T47D (cell line): ENCODE data around the gene PERP.
"Not testable (repeated sequence)": the region's sequence is repeated elsewhere in the genome, so short reads cannot be mapped to it uniquely, and the experiment has no call there.

Experiments used
- DNase-seq, 2 experiments: peaks; one replicate each; pipeline versions ENCODE4 v3.0.0 to v3.0.0-alpha.2; 2011 to 2012; ENCODE audit warnings: low read depth in 1 of 2, low spot score in 1 of 2
- JUND ChIP-seq: IDR thresholded peaks from 2 replicates; pipeline ENCODE4 v1.6.1; 2012; ENCODE audit warnings: low read depth
- in situ Hi-C: cut with HindIII; loops from 2 replicates; pipeline ENCODE4 v1.10.0; 2016; ENCODE audit warnings: low sequenced_read_pairs, low pct_unique_long_range_greater_than_20kb

The PERP gene

DNA sequence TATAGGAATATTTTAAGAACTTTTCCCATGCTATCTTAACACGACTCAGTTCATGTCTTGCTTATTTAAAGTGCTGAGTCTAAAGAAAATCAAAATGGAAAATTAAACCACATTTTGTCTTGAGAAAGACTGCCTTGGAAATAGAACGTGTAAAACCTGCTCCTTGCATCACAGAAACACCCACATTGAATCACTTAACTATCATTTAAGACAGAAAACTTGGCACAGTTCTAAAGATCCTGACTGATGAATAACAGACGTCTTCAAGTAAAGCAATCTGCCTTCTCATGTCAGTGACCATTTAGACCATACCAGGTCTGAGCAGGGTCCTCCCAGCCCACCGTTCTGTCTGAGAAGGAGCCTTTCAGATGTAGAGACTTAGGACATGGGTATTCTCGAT, 7.4 kb downstream of the PERP start:
- in situ Hi-C loops: no loop called here
- TF ChIP-seq JUND: no peak
- no peak for DNase-seq

- no peak for TF ChIP-seq JUND
- in situ Hi-C loops: no loop called here
- no peak for DNase-seq
Observed at GRCh38 chr6:138098306-138098705, 8.9 kb downstream of the PERP start.

DNA sequence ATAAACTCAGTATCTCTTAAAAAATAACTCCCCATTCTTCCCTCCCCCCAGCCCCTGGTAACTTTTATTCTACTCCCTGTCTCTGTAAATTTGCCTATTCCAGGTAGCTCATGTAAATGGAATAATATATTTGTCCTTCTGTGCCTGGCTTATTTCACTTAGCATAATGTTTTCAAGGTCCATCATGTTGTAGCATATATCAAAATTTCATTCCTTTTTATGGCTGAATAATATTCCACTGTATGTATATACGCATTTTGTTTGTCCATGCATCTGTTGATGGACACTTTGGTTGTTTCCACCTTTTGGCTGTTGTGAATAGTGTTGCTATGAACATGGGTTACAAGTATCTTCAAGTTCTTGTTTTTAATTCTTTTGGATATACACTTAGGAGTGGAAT, 13.0 kb downstream of the PERP start:
- TF ChIP-seq JUND: no peak
- in situ Hi-C loops: no loop called here
- no peak for DNase-seq

DNA sequence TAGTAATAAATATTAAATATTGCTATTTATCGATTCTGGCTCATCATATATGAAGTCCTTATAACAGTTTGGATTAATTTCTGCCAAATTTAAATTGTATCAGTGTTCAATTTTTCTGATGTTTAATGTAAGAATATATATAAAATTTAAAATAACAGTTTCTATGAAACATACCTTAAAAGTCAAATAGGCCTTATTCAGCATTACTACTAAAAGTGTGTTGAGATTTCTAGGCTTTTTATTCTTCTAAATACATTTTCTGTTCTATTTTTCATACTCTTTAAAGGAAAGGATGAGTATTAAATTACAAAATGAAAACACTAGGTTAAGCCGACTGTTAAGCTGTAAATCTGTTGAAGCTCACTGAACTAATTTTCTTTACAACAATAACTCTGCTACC, 13.6 kb downstream of the PERP start:
- TF ChIP-seq JUND: no peak
- DNase-seq: no peak
- in situ Hi-C loops: no loop called here

GRCh38 chr6:138092686-138093085, 14.5 kb downstream of the PERP start:
- in situ Hi-C loops: no loop called here
- no peak for DNase-seq
- TF ChIP-seq JUND: no peak

- no peak for DNase-seq
- in situ Hi-C loops: no loop called here
- TF ChIP-seq JUND: no peak
Observed at GRCh38 chr6:138089325-138089724, 17.9 kb downstream of the PERP start.

DNA sequence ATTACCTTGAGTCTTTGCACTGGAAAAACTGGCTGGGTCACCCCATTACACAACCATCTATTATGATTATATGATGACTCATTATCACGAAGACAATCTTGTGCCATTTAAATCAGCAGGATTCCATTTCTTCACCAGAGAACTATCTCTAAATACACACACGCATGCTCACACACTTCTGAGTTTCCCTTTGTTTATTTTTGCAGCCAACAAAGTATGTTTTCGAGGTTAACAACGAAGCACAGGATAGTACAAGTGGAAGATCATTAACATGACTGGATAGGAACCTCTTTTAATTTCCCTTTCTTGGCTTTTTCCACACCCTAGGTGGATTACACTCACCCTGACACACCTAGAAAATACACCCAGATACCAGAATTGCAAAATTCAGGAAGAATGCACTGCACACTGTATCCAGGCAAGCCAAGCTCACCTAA, 18.9 kb downstream of the PERP start:
- TF ChIP-seq JUND: no peak
- in situ Hi-C loops: no loop called here
- peak in 1 of 2 experiments; percentile 27 for DNase-seq

DNA sequence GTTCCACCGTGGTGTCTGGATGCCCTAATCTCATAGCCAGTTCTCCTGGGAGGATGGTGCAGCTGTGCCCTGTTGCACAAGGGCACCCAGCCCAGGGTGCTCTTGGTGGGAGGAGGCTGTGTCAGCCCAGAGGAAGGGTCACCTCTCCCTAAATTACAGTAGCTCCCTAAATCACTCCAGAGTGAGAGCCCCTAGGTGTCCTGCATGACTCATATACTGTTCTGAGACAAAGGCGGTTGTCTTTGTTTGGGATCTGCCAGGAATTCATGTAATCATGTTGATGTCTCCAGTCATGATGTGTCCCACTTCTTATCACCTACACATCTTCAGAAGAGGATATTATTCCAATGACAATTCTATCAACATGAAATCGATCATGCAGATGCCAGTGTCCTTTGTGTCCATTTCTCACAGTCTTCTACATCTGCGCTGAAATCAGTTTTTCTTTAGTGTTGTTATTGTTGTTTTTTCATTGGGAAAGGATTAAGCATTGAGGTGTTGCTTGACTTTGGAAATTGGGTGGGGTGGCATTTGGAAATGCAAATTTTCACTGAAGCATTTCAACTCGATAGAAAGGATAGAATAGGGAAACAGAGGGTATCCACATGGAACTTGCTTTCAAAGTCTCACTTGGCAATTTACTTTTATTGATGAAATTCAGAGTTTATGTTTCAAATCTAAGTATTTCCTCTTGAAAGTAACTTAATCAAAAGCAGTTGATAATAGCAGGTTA, 19.5 kb downstream of the PERP start:
- TF ChIP-seq JUND: no peak
- DNase-seq: no peak
- in situ Hi-C loops: no loop called here

GRCh38 chr6:138086573-138087196, 20.5 kb downstream of the PERP start:
- in situ Hi-C loops: no loop called here
- no peak for DNase-seq
- no peak for TF ChIP-seq JUND

DNA sequence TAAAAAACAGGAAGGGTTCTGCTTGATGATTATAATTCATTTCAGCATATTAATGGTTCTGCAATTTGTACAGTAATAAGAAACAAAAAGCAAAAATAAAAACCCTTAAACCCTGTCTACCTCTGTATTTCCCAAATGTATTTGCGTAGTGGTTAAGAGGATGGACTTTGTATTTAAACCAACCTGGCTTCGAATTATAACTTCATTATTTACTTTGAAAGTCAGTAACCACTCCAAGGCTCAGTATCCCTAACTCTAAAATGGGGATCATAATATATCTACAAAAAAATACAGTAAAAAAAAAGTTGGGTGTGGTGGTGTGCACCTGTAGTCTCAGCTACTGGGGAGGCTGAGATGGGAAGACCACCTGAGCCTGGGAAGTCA, 21.4 kb downstream of the PERP start:
- in situ Hi-C loops: no loop called here
- no peak for DNase-seq
- no peak for TF ChIP-seq JUND

DNA sequence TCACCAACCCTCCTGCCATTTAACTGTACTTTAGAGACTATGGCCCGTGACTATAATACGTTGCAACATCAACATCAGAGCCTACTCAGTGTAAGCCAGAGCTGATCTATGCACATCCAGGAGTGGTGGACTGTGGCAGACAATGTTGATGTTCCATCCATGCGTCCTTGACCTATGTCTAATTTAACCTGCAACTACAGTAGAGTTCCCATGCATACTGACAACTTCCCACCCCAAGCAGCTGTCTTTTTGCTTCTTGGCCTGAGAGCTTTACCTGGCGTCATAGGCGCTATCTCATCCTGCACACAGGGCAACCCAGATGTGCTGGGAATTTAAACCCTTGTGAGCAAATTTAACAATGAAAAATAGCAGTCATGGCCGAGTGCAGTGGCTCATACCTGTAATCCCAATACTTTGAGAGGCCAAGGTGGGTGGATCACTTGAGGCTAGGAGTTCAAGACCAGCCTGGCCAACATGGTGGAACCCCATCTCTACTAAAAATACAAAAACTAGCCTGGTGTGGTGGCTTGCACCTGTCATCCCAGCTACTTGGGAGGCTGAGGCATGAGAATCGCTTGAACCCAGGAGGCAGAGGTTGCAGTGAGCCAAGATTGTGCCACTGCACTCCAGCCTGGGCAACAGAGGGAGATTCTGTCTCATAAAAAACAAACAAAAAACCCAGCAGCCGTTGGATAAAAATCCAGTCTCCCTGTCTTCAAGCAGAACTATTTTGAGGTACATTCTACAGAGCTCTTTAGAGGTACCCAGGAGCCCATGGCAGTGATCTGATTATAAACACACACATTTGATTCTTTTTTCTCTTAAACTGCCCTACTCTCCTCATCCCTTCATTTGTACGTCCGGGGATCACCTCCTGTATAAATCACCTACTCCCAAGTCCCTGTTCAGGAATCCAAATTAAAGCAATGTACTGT, 22.0 kb downstream of the PERP start:
- in situ Hi-C loops: no loop called here
- no peak for TF ChIP-seq JUND
- DNase-seq: no peak

DNA sequence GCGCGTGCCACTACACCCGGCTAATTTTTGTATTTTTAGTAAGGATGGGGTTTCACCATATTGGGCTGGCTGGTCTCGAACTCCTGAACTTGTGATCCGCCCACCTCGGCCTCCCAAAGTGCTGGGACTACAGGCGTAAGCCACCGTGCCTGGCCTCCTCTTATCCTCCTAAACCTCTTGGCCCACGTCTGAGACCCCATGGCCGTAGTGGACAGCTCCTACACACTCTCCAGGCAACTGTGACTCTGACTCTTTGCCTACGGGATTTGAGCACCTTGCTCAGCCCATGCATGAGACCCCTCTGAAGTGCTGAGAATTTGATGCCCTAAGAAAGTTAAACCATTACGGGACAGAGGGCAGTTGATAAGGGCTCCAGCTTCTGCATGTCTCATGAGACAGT, 25.0 kb downstream of the PERP start:
- no peak for DNase-seq
- in situ Hi-C loops: no loop called here
- no peak for TF ChIP-seq JUND

DNA sequence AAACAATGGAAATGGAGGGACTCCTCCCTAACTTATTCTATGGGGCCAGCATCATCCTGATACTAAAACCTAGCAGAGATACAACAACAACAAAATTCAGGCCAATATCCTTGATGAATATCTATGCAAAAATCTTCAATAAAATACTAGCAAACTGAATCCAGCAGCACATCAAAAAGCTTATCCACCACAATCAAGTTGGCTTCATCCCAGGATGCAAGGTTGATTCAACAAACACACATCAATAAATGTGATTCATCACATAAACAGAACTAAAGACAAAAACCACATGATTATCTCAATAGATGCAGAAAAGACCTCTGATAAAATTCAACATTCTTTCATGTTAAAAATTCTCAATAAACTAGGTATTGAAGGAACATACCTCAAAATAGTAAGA, 27.7 kb downstream of the PERP start:
- in situ Hi-C loops, DNase-seq: not testable (repeated sequence)
